ENCODE data around the gene SLC22A14.

The SLC22A14 gene

DNA sequence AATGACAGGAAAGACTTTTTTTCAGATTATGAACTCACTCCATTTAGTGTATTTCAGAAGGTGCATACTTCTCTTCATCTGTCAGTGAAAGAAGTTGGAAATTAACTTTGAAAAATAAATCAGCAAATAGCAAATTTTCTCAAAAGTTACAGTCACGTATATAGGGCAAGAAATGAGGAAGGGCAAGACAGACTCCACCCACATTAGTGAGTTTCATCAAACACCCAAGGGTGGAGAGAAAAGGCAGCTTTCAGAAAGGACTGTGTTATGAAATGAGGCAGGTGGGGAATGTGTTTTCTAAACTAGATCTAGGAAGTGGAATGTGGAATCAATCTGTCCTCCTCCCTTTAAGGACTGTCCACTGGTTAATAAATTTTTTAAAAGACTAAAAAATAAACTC, 13.6 kb upstream of the SLC22A14 start:
- DNase-seq (ENCODE audit: insufficient read length, low spot score) (no peak), FAIRE-seq (no peak)
- TF ChIP-seq, protein P1, sequence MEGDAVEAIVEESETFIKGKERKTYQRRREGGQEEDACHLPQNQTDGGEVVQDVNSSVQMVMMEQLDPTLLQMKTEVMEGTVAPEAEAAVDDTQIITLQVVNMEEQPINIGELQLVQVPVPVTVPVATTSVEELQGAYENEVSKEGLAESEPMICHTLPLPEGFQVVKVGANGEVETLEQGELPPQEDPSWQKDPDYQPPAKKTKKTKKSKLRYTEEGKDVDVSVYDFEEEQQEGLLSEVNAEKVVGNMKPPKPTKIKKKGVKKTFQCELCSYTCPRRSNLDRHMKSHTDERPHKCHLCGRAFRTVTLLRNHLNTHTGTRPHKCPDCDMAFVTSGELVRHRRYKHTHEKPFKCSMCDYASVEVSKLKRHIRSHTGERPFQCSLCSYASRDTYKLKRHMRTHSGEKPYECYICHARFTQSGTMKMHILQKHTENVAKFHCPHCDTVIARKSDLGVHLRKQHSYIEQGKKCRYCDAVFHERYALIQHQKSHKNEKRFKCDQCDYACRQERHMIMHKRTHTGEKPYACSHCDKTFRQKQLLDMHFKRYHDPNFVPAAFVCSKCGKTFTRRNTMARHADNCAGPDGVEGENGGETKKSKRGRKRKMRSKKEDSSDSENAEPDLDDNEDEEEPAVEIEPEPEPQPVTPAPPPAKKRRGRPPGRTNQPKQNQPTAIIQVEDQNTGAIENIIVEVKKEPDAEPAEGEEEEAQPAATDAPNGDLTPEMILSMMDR (IDR thresholded peaks at IDR 0.05; ENCODE audit: insufficient read depth, missing control alignments) = no peak

DNA sequence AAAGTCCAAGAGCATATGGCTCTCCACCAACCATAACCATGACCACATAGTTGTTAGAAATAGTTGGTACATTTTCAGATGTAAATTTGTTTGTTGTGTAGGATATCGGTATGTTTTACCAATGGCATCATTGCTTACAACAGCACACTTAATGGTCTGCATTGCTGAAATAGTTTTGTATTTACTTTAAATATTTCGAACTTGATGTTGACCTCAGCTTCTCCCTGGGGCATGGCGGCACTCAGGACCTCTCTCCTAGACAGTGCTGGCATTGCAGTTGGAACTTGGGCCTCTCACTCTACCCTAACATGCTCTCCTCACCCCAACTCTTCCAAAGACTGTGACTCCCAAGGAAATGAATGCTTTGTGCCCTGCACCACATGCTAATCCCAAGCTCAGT, 11.5 kb upstream of the SLC22A14 start:
- FAIRE-seq = no peak
- TF ChIP-seq, protein P1 (IDR thresholded peaks at IDR 0.05; ENCODE audit: insufficient read depth, missing control alignments) = no peak
- DNase-seq (ENCODE audit: insufficient read length, low spot score) = no peak

DNA sequence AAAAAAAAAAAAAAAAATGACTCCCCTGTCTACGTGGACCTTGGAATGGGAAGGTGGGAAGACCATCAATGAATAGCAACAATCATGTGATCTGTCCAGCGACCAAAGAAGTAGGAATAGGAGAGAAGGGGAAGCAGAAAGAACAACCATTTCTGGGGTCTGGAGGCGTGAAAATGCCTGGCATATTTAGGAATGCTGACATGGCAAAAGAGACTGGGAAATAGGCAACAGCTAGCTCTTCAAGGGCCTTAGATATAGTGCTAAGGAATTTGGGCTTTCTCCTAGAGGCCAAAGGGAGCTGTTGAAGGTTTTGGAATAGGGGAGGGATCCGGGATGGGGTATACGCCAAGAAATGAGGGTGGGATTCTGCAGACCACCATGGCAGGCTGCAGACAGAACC, 10.5 kb upstream of the SLC22A14 start:
- TF ChIP-seq, protein P1 (IDR thresholded peaks at IDR 0.05; ENCODE audit: insufficient read depth, missing control alignments) = no peak
- DNase-seq (ENCODE audit: insufficient read length, low spot score) = no peak
- FAIRE-seq = no peak

DNA sequence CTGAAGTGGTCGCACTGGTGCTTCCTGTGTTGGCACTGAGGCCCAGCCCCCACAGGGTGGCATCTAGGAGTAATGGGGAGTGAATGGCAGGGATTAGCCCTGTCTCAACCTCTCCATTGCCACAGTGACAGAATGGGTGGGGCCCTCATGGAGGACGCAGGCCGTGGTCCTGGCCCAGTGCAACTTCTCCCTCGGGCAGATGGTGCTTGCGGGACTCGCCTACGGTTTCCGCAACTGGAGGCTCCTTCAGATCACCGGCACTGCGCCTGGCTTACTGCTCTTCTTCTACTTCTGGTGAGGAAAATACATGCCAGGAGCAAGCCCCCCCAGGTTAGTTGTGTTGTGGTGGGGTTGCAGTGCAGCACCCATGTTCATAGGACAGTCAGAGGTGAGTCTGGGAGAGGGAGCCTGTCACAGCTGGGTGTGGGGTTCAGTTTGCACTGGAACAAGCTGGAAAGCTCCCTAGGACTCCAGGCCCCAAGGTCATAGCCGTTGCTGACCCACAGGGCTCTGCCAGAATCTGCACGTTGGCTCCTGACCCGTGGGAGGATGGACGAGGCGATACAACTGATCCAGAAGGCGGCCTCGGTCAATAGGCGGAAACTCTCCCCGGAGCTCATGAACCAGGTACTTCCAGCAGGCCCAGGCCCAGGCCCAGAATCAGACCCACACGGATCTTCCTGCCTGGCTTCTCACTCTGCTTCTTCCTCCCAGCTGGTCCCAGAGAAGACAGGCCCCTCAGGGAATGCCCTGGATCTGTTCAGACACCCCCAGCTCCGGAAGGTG, 7.0 kb upstream of the SLC22A14 start:
- FAIRE-seq = no peak
- TF ChIP-seq, protein P1 (IDR thresholded peaks at IDR 0.05; ENCODE audit: insufficient read depth, missing control alignments) = no peak
- no peak for DNase-seq (ENCODE audit: insufficient read length, low spot score)

DNA sequence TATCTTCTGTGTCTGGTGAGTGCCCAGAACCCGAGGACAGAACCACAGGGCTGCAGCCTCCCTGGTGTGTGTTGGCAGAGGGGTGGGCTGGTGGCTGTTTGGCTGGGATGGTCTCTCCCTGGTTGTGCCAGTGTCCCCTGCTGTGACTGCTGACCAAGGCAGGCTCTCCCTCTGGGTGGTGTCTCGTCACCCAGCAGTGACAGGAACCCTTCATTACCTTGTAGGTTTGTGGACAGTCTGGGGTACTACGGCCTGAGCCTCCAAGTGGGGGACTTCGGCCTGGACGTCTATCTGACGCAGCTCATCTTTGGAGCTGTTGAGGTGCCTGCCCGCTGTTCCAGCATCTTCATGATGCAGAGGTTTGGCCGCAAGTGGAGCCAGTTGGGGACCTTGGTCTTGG, 6.4 kb upstream of the SLC22A14 start:
- DNase-seq (ENCODE audit: insufficient read length, low spot score) = no peak
- FAIRE-seq = no peak
- TF ChIP-seq, protein P1 (IDR thresholded peaks at IDR 0.05; ENCODE audit: insufficient read depth, missing control alignments) = no peak

DNA sequence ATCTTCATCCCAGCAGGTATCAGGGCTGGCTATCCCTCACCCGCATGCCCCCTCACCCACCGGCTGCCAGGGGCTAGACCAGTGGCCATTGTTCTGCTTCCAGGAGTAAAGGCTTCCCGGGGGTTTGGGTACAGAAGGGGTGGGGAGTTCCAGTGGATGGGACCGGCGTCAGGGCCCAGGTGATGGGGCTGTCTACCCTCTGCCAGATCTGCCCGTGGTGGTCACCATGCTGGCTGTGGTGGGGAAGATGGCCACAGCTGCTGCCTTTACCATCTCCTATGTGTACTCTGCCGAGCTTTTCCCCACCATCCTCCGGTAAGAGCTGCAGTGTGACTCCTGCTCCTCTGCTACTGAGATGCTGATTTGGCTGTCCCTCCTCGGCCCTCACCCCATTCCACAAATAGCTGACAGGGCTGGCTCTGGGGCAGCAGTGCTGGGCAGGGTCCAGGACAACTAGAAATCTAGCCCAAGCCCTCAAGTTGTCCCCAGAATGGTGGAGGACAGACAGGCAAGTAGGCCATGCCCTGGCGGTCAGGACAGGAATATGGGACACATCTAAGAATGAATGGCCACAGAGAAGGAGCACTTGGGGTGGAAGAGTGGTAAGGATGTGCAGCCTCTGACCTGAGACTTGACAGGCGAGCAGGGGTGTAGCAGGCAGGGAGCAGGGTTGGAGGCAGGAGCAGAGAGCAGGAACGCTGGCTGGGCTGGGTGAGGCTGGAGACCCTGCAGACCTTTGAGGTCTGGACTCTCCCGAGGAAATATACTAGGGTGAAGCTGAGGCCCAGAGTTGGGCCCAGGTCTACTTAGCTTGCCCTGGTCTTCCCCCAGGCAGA, 5.8 kb upstream of the SLC22A14 start:
- no peak for FAIRE-seq
- DNase-seq (ENCODE audit: insufficient read length, low spot score) = no peak
- TF ChIP-seq, protein P1 (IDR thresholded peaks at IDR 0.05; ENCODE audit: insufficient read depth, missing control alignments) = no peak
